HEK293 (cell line): ENCODE measurements around the gene TMEM252.

ENCODE experiments used
- CTCF ChIA-PET: fragments of 350-600 bp; formaldehyde crosslinking; extraction: SDS; loops from one replicate; lab custom pipeline; 2021; ENCODE audit warnings: antibody characterized with exemption; lab: Yijun Ruan, JAX
- POLR2A ChIA-PET: fragments of 300-600 bp; formaldehyde crosslinking; extraction: SDS; loops from one replicate; lab custom pipeline; 2020; ENCODE audit warnings: antibody characterized with exemption, inconsistent platforms; lab: Yijun Ruan, JAX
- H3K27ac ChIP-seq: fragments of 200-500 bp; sonication (Bioruptor generic); 2 replicates; pipeline ENCODE4 v1.5.1; 2014; ENCODE audit warnings: low read depth, low read length, control low read depth, inconsistent platforms; ENCODE audit errors: extremely low read depth
- H3K36me3 ChIP-seq, 2 experiments: fragments of 200-500 bp in 1 of 2; sonication (Bioruptor generic) in 1 of 2; 1 replicate in 1 of 2; 2 replicates in 1 of 2; pipeline ENCODE4 v1.5.1; 2014 to 2017; ENCODE audit warnings: inconsistent platforms in 2 of 2, low read length in 2 of 2; ENCODE audit not compliant: control insufficient read depth in 2 of 2, insufficient read depth in 1 of 2
- H3K4me1 ChIP-seq: fragments of 200-500 bp; sonication (Bioruptor generic); 2 replicates; pipeline ENCODE4 v1.5.1; 2014; ENCODE audit warnings: mild to moderate bottlenecking, low read length, inconsistent platforms; ENCODE audit not compliant: control insufficient read depth, insufficient read depth
- H3K4me3 ChIP-seq: 2 replicates; pipeline ENCODE4 v1.5.1; 2011; ENCODE audit warnings: low read depth, mild to moderate bottlenecking, control low read depth, low read length, moderate library complexity
- H3K9me3 ChIP-seq: fragments of 200-500 bp; sonication (Bioruptor generic); 2 replicates; pipeline ENCODE4 v1.5.1; 2014; ENCODE audit warnings: low read depth, low read length, inconsistent platforms; ENCODE audit not compliant: control insufficient read depth, insufficient read depth
- HOXD13 ChIP-seq: sonication (generic); formaldehyde crosslinking; IDR thresholded peaks from 2 replicates; pipeline ENCODE4 v1.8.0; 2022; ENCODE audit warnings: missing genetic modification reagents, borderline replicate concordance
- IKZF3 ChIP-seq: fragments of 450-650 bp; IDR thresholded peaks from 2 replicates; pipeline ENCODE4 v1.5.0; 2018; ENCODE audit warnings: missing biosample characterization, mild to moderate bottlenecking, missing genetic modification characterization, moderate library complexity
- SP2 ChIP-seq: fragments of 450-650 bp; formaldehyde crosslinking; IDR thresholded peaks from 2 replicates; pipeline ENCODE4 v1.5.1; 2016; ENCODE audit warnings: missing biosample characterization, missing genetic modification characterization
- TCF7L2 ChIP-seq: IDR thresholded peaks from 2 replicates; pipeline ENCODE4 v1.6.1; 2011; ENCODE audit warnings: low read depth, mild to moderate bottlenecking, inconsistent platforms, low read length, moderate library complexity, borderline replicate concordance
- TRIM28 ChIP-seq: IDR thresholded peaks from 2 replicates; pipeline ENCODE4 v1.6.1; 2011; ENCODE audit warnings: low read length, control low read depth, borderline replicate concordance
- YY2 ChIP-seq: fragments of 450-650 bp; formaldehyde crosslinking; IDR thresholded peaks from 2 replicates; pipeline ENCODE4 v1.5.1; 2016; ENCODE audit warnings: missing biosample characterization, missing genetic modification characterization
- ZBTB17 ChIP-seq: fragments of 450-650 bp; formaldehyde crosslinking; IDR thresholded peaks from 2 replicates; pipeline ENCODE4 v1.5.1; 2016; ENCODE audit warnings: missing biosample characterization, missing genetic modification characterization
- ZBTB7A ChIP-seq: fragments of 450-650 bp; formaldehyde crosslinking; IDR thresholded peaks from 2 replicates; pipeline ENCODE4 v1.5.1; 2016; ENCODE audit warnings: low read depth, missing biosample characterization, missing genetic modification characterization
- ZFP41 ChIP-seq: fragments of 450-650 bp; formaldehyde crosslinking; IDR thresholded peaks from 2 replicates; pipeline ENCODE4 v1.5.1; 2016; ENCODE audit warnings: missing biosample characterization, missing genetic modification characterization, borderline replicate concordance
- ZNF10 ChIP-seq: fragments of 450-650 bp; formaldehyde crosslinking; IDR thresholded peaks from 2 replicates; pipeline ENCODE4 v1.5.1; 2017; ENCODE audit warnings: missing biosample characterization, missing genetic modification characterization
- ZNF138 ChIP-seq: fragments of 450-650 bp; formaldehyde crosslinking; IDR thresholded peaks from 2 replicates; pipeline ENCODE4 v1.5.1; 2016; ENCODE audit warnings: missing biosample characterization, missing genetic modification characterization, borderline replicate concordance
- ZNF169 ChIP-seq: fragments of 450-650 bp; formaldehyde crosslinking; IDR thresholded peaks from 2 replicates; pipeline ENCODE4 v1.5.1; 2016; ENCODE audit warnings: missing biosample characterization, missing genetic modification characterization
- ZNF19 ChIP-seq: fragments of 450-650 bp; formaldehyde crosslinking; IDR thresholded peaks from 2 replicates; pipeline ENCODE4; 2016; ENCODE audit warnings: missing biosample characterization, missing genetic modification characterization, low read depth
- ZNF23 ChIP-seq: fragments of 450-650 bp; formaldehyde crosslinking; IDR thresholded peaks from 2 replicates; pipeline ENCODE4 v1.5.1; 2016; ENCODE audit warnings: missing biosample characterization, missing genetic modification characterization, borderline replicate concordance
- ZNF239 ChIP-seq: fragments of 450-650 bp; formaldehyde crosslinking; IDR thresholded peaks from 2 replicates; pipeline ENCODE4 v1.5.1; 2016; ENCODE audit warnings: missing biosample characterization, missing genetic modification characterization
- ZNF423 ChIP-seq: fragments of 450-650 bp; formaldehyde crosslinking; IDR thresholded peaks from 2 replicates; pipeline ENCODE4 v1.5.1; 2016; ENCODE audit warnings: missing biosample characterization, missing genetic modification characterization
- ZNF433 ChIP-seq: fragments of 450-650 bp; formaldehyde crosslinking; IDR thresholded peaks from 2 replicates; pipeline ENCODE4 v1.5.1; 2016; ENCODE audit warnings: missing biosample characterization, missing genetic modification characterization, low read depth
- ZNF48 ChIP-seq: fragments of 450-650 bp; formaldehyde crosslinking; IDR thresholded peaks from 2 replicates; pipeline ENCODE4 v1.5.1; 2016; ENCODE audit warnings: missing biosample characterization, missing genetic modification characterization
- ZNF510 ChIP-seq: fragments of 450-650 bp; formaldehyde crosslinking; IDR thresholded peaks from 2 replicates; pipeline ENCODE4 v1.5.1; 2018; ENCODE audit warnings: mild to moderate bottlenecking, missing genetic modification characterization, missing biosample characterization; ENCODE audit not compliant: insufficient replicate concordance
- ZNF596 ChIP-seq: fragments of 450-650 bp; IDR thresholded peaks from 2 replicates; pipeline ENCODE4 v1.5.0; 2018; ENCODE audit warnings: missing biosample characterization, mild to moderate bottlenecking, missing genetic modification characterization, moderate library complexity
- ZNF707 ChIP-seq: fragments of 450-650 bp; formaldehyde crosslinking; IDR thresholded peaks from 2 replicates; pipeline ENCODE4 v1.5.1; 2016; ENCODE audit warnings: missing biosample characterization, missing genetic modification characterization
- ZNF768 ChIP-seq: fragments of 450-650 bp; formaldehyde crosslinking; IDR thresholded peaks from 2 replicates; pipeline ENCODE4 v1.5.1; 2018; ENCODE audit warnings: missing biosample characterization, mild to moderate bottlenecking, missing genetic modification characterization
- ZNF776 ChIP-seq: fragments of 450-650 bp; formaldehyde crosslinking; IDR thresholded peaks from 2 replicates; pipeline ENCODE4 v1.5.0; 2017; ENCODE audit warnings: missing biosample characterization, missing genetic modification characterization, borderline replicate concordance
- ZNF843 ChIP-seq: fragments of 450-650 bp; formaldehyde crosslinking; IDR thresholded peaks from 2 replicates; pipeline ENCODE4 v1.5.1; 2016; ENCODE audit warnings: missing biosample characterization, missing genetic modification characterization
- TF ChIP-seq, protein P1 (sequence below): fragments of 450-650 bp; formaldehyde crosslinking; IDR thresholded peaks from 2 replicates; pipeline ENCODE4 v1.5.1; 2016; ENCODE audit warnings: missing biosample characterization, missing genetic modification characterization, low read depth
- TF ChIP-seq, protein P2 (sequence below): fragments of 450-650 bp; formaldehyde crosslinking; optimal IDR thresholded peaks from 2 replicates; pipeline ENCODE3; 2016; ENCODE audit warnings: missing biosample characterization, mild to moderate bottlenecking, missing genetic modification characterization
- TF ChIP-seq, protein P3 (sequence below): fragments of 450-650 bp; formaldehyde crosslinking; IDR thresholded peaks from 2 replicates; pipeline ENCODE4 v1.5.1; 2016; ENCODE audit warnings: missing biosample characterization, missing genetic modification characterization
- TF ChIP-seq, protein P4 (sequence below): fragments of 450-650 bp; formaldehyde crosslinking; IDR thresholded peaks from 2 replicates; pipeline ENCODE4 v1.5.1; 2016; ENCODE audit warnings: missing biosample characterization, missing genetic modification characterization
- TF ChIP-seq, protein P5 (sequence below): fragments of 450-650 bp; formaldehyde crosslinking; IDR thresholded peaks from 2 replicates; pipeline ENCODE4; 2016; ENCODE audit warnings: missing biosample characterization, missing genetic modification characterization

TMEM252 gene

DNA sequence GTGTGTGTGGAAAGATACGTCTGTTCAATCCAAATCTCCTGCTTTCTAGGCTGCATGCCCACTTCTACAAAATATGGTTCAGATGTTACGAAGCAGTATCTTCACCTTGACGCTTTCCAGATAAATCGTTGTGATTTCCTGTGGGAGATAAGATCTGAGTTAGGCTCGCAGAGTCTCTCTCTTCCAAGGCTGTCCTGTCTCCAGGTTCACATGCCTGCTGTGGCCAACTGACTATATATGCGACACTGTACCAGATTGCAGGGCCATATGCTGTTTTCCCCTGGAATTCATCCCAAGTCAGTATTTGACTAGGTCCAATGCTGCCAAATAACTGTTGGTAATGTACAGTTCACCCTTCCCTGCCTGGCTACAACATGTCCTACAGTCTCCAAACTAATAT lies 47.9 kb downstream of the TMEM252 start:
- Histone ChIP-seq H3K9me3 (no peaks in the 10 kb centered on the region), H3K4me3 (no peak overlapping the region), H3K36me3 (no peaks in the 10 kb centered on the region), H3K4me1 (no peaks in the 10 kb centered on the region), H3K27ac (no peak overlapping the region)
- TF ChIP-seq IKZF3 (tag by site-specific recombination) (no peak), SP2 (no peak), YY2 (no peak), ZNF19 (tag by site-specific recombination) (no peak), ZNF48 (tag by site-specific recombination) (no peak), ZNF596 (tag by site-specific recombination) (no peak), ZNF707 (tag by site-specific recombination) (no peak), TCF7L2 (no peak), ZBTB17 (no peak), ZNF423 (tag by site-specific recombination) (no peak), ZNF10 (tag by site-specific recombination) (no peak)
- TF ChIP-seq, protein P1, sequence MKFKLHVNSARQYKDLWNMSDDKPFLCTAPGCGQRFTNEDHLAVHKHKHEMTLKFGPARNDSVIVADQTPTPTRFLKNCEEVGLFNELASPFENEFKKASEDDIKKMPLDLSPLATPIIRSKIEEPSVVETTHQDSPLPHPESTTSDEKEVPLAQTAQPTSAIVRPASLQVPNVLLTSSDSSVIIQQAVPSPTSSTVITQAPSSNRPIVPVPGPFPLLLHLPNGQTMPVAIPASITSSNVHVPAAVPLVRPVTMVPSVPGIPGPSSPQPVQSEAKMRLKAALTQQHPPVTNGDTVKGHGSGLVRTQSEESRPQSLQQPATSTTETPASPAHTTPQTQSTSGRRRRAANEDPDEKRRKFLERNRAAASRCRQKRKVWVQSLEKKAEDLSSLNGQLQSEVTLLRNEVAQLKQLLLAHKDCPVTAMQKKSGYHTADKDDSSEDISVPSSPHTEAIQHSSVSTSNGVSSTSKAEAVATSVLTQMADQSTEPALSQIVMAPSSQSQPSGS (tag by site-specific recombination) = no peak
- CTCF ChIA-PET = interaction anchor here (0.6 to 1.5 kb wide), 3 partner anchors 15 to 702 kb away, joined by 3 to 5 read pairs (median 4); no protein-coding TSS in a partner anchor
- POLR2A ChIA-PET = no interaction called here

DNA sequence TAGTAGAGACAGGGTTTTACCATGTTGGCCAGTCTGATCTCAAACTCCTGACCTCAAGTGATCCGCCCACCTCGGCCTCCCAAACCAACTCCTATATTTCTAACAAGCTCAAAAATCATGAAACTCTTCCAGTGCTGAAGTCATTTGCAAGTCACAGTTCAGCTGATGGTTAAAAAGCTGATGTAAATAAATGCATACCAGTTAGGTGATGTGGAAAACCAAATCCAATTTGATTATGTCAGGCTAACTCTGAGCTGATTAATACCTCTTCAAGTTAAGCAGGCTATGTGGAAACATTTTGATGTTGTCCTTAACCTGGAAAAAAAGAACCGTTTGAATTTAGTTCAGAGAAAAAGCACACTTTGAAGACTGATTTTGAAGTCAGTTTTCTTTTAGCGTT lies 51.0 kb downstream of the TMEM252 start:
- no peak overlapping the region for H3K4me3 ChIP-seq
- H3K9me3 ChIP-seq = no peaks in the 10 kb centered on the region
- CTCF ChIA-PET = interaction anchor here (0.6 to 2.0 kb wide), 3 partner anchors 15 to 74 kb away, joined by 3 to 13 read pairs (median 3); no protein-coding TSS in a partner anchor
- no peaks in the 10 kb centered on the region for H3K4me1 ChIP-seq
- POLR2A ChIA-PET = no interaction called here
- H3K27ac ChIP-seq = no peak overlapping the region
- H3K36me3 ChIP-seq = no peaks in the 10 kb centered on the region
- TF ChIP-seq TRIM28 (no peak), ZNF23 (tag by site-specific recombination) (no peak), ZNF510 (tag by site-specific recombination) (no peak), ZNF768 (tag by site-specific recombination) (no peak), ZNF169 (no peak), ZNF138 (tag by site-specific recombination) (no peak), HOXD13 (CRISPR knock-in tag) (no peak), ZFP41 (tag by site-specific recombination) (no peak), ZNF843 (tag by site-specific recombination) (no peak), ZNF239 (tag by site-specific recombination) (no peak), ZNF433 (tag by site-specific recombination) (no peak), ZNF776 (tag by site-specific recombination) (no peak), ZBTB7A (tag by site-specific recombination) (no peak)
- TF ChIP-seq, protein P2, sequence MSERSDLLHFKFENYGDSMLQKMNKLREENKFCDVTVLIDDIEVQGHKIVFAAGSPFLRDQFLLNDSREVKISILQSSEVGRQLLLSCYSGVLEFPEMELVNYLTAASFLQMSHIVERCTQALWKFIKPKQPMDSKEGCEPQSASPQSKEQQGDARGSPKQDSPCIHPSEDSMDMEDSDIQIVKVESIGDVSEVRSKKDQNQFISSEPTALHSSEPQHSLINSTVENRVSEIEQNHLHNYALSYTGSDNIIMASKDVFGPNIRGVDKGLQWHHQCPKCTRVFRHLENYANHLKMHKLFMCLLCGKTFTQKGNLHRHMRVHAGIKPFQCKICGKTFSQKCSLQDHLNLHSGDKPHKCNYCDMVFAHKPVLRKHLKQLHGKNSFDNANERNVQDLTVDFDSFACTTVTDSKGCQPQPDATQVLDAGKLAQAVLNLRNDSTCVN (tag by site-specific recombination) = no peak
- TF ChIP-seq, protein P3, sequence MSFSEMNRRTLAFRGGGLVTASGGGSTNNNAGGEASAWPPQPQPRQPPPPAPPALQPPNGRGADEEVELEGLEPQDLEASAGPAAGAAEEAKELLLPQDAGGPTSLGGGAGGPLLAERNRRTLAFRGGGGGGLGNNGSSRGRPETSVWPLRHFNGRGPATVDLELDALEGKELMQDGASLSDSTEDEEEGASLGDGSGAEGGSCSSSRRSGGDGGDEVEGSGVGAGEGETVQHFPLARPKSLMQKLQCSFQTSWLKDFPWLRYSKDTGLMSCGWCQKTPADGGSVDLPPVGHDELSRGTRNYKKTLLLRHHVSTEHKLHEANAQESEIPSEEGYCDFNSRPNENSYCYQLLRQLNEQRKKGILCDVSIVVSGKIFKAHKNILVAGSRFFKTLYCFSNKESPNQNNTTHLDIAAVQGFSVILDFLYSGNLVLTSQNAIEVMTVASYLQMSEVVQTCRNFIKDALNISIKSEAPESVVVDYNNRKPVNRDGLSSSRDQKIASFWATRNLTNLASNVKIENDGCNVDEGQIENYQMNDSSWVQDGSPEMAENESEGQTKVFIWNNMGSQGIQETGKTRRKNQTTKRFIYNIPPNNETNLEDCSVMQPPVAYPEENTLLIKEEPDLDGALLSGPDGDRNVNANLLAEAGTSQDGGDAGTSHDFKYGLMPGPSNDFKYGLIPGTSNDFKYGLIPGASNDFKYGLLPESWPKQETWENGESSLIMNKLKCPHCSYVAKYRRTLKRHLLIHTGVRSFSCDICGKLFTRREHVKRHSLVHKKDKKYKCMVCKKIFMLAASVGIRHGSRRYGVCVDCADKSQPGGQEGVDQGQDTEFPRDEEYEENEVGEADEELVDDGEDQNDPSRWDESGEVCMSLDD (tag by site-specific recombination) = no peak
- TF ChIP-seq, protein P4, sequence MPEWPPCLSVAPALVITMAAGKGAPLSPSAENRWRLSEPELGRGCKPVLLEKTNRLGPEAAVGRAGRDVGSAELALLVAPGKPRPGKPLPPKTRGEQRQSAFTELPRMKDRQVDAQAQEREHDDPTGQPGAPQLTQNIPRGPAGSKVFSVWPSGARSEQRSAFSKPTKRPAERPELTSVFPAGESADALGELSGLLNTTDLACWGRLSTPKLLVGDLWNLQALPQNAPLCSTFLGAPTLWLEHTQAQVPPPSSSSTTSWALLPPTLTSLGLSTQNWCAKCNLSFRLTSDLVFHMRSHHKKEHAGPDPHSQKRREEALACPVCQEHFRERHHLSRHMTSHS = no peak
- TF ChIP-seq, protein P5, sequence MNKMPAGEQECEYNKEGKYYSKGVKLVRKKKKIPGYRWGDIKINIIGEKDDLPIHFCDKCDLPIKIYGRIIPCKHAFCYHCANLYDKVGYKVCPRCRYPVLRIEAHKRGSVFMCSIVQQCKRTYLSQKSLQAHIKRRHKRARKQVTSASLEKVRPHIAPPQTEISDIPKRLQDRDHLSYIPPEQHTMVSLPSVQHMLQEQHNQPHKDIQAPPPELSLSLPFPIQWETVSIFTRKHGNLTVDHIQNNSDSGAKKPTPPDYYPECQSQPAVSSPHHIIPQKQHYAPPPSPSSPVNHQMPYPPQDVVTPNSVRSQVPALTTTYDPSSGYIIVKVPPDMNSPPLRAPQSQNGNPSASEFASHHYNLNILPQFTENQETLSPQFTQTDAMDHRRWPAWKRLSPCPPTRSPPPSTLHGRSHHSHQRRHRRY (tag by site-specific recombination) = no peak
